ENCODE results near the gene TAF4B. TPM values are rescaled to one million over a fixed set of nuclear protein-coding genes. Genes with fewer than 3 reads are reported as not detected.

Gene TAF4B
- total and polyA plus RNA-seq, 2 donors (not counting 1 experiment from before 2014, with no cell fraction given), result 10.5 to 16.1 TPM

- no peak for ATAC-seq (ENCODE audit: low read depth)
- H3K4me1 Mint-ChIP-seq, result peaks cover 4% of the 10 kb centered on the region
These were observed 20.9 kb upstream of the TAF4B start for GRCh38 chr18:26205318-26205717.

GRCh38 chr18:26206488-26206887 lies 19.8 kb upstream of the TAF4B start:
- Histone ChIP-seq H3K79me2 (ENCODE audit: control insufficient read depth, insufficient read depth, low read length) (no peaks in the 10 kb centered on the region), H3K27ac (ENCODE audit: low read length in 2 of 2) (no peak overlapping the region), H3K4me1 (ENCODE audit: control insufficient read depth in 2 of 2, insufficient read depth in 2 of 2, low read length in 2 of 2) (no peaks in the 10 kb centered on the region), H3K4me3 (ENCODE audit: control extremely low read depth in 1 of 5, extremely low read depth in 1 of 5, insufficient read depth in 1 of 5, low read depth in 2 of 5, low read length in 4 of 5) (no peak overlapping the region), H3K9me3 (ENCODE audit: control extremely low read depth in 1 of 3, control insufficient read depth in 2 of 3, insufficient read depth in 1 of 3, low read length in 2 of 3) (peaks cover 0 to 1% (median 0%) of the 10 kb centered on the region in 3 donors), H3K4me2 (replicated peaks; ENCODE audit: low read depth, low read length, poor library complexity, severe bottlenecking) (no peak overlapping the region), H2AFZ (ENCODE audit: insufficient read depth, low read depth, low read length, poor library complexity, severe bottlenecking) (no peak overlapping the region), H4K20me1 (ENCODE audit: control insufficient read depth, insufficient read depth, low read length, poor library complexity, severe bottlenecking) (no peaks in the 10 kb centered on the region), H3K36me3 (replicated peaks in 1 of 2; ENCODE audit: control extremely low read depth in 1 of 2, control insufficient read depth in 1 of 2, extremely low read depth in 1 of 2, insufficient read depth in 2 of 2, low read length in 1 of 2) (no peaks in the 10 kb centered on the region), H3K27me3 (replicated peaks in 1 of 4; ENCODE audit: control extremely low read depth in 1 of 4, control insufficient read depth in 3 of 4, insufficient read depth in 4 of 4, low read length in 3 of 4) (no peaks in the 10 kb centered on the region), H3K9ac (ENCODE audit: low read length) (no peak overlapping the region)
- Mint-ChIP-seq H3K4me3 (no peak overlapping the region), H3K27me3 (no peaks in the 10 kb centered on the region), H3K9me3 (ENCODE audit: insufficient read depth) (no peaks in the 10 kb centered on the region), H3K27ac (no peak overlapping the region), H3K4me1 (peaks cover 4% of the 10 kb centered on the region)
- ATAC-seq (ENCODE audit: low read depth), result no peak
- ChIA-PET POLR2A (no interaction called here), CTCF (interaction anchor here (0.7 kb wide), 1 partner anchor 163 kb away, joined by 3 read pairs; no protein-coding TSS in a partner anchor)
- DNase-seq, result no peak
- intact Hi-C loops (cut with micrococcal nuclease), result no loop called here
- WGBS (ENCODE audit: insufficient coverage), result no CpG with 5 or more reads among the region's 2 CpGs
- TF ChIP-seq CTCF (IDR thresholded peaks at IDR 0.05) (no peak), EZH2 (IDR thresholded peaks at IDR 0.05; ENCODE audit: borderline replicate concordance, insufficient read depth, low read depth, low read length, poor library complexity, severe bottlenecking) (no peak)

More at GRCh38 chr18:26205318-26205717, 20.9 kb upstream of the TAF4B start:
- no peaks in the 10 kb centered on the region for H3K4me1 ChIP-seq (ENCODE audit: control insufficient read depth in 2 of 2, insufficient read depth in 2 of 2, low read length in 2 of 2)
- no peak overlapping the region for H3K4me2 ChIP-seq (replicated peaks; ENCODE audit: low read depth, low read length, poor library complexity, severe bottlenecking)
- TF ChIP-seq EZH2 (IDR thresholded peaks at IDR 0.05; ENCODE audit: borderline replicate concordance, insufficient read depth, low read depth, low read length, poor library complexity, severe bottlenecking) (no peak), CTCF (IDR thresholded peaks at IDR 0.05) (no peak)
- H3K27ac ChIP-seq (ENCODE audit: low read length in 2 of 2), result no peak overlapping the region
- no CpG with 5 or more reads among the region's 1 CpG for WGBS (ENCODE audit: insufficient coverage)
- H3K9me3 ChIP-seq (ENCODE audit: control extremely low read depth in 1 of 3, control insufficient read depth in 2 of 3, insufficient read depth in 1 of 3, low read length in 2 of 3), result peaks cover 0 to 1% (median 0%) of the 10 kb centered on the region in 3 donors
- H3K79me2 ChIP-seq (ENCODE audit: control insufficient read depth, insufficient read depth, low read length), result no peaks in the 10 kb centered on the region
- H2AFZ ChIP-seq (ENCODE audit: insufficient read depth, low read depth, low read length, poor library complexity, severe bottlenecking), result no peak overlapping the region
- intact Hi-C loops (cut with micrococcal nuclease), result no loop called here
- H3K36me3 ChIP-seq (replicated peaks in 1 of 2; ENCODE audit: control extremely low read depth in 1 of 2, control insufficient read depth in 1 of 2, extremely low read depth in 1 of 2, insufficient read depth in 2 of 2, low read length in 1 of 2), result no peaks in the 10 kb centered on the region
- H4K20me1 ChIP-seq (ENCODE audit: control insufficient read depth, insufficient read depth, low read length, poor library complexity, severe bottlenecking), result no peaks in the 10 kb centered on the region
- no peak overlapping the region for H3K9ac ChIP-seq (ENCODE audit: low read length)
- no peaks in the 10 kb centered on the region for H3K27me3 ChIP-seq (replicated peaks in 1 of 4; ENCODE audit: control extremely low read depth in 1 of 4, control insufficient read depth in 3 of 4, insufficient read depth in 4 of 4, low read length in 3 of 4)
- Mint-ChIP-seq H3K27me3 (no peaks in the 10 kb centered on the region), H3K4me3 (no peak overlapping the region), H3K9me3 (ENCODE audit: insufficient read depth) (no peaks in the 10 kb centered on the region), H3K27ac (no peak overlapping the region)
- no peak for DNase-seq
- ChIA-PET POLR2A (no interaction called here), CTCF (no interaction called here)
- no peak overlapping the region for H3K4me3 ChIP-seq (ENCODE audit: control extremely low read depth in 1 of 5, extremely low read depth in 1 of 5, insufficient read depth in 1 of 5, low read depth in 2 of 5, low read length in 4 of 5)
